MCF 10A (cell line): ENCODE measurements around the gene ZDHHC8. TPM values are rescaled to one million over a fixed set of nuclear protein-coding genes. Genes with fewer than 3 reads are reported as not detected.

Source experiments
- BruUV-seq: library from RNA; stranded (reverse); fragments of 400-500 nt; replicated peaks from 2 replicates; lab custom pipeline; 2021; lab: Mats Ljungman, UMichigan
- CTCF ChIA-PET: fragments of 300-600 bp; sonication (Branson Sonifier 250); formaldehyde crosslinking; extraction: SDS; loops from one replicate; lab custom pipeline; 2021; ENCODE audit warnings: antibody characterized with exemption, inconsistent platforms; lab: Yijun Ruan, JAX
- POLR2A ChIA-PET: fragments of 300-600, 350-650 bp; sonication (Branson Sonifier 250); formaldehyde crosslinking; extraction: SDS; loops from one replicate; lab custom pipeline; 2020; ENCODE audit warnings: antibody characterized with exemption, inconsistent platforms; lab: Yijun Ruan, JAX
- DNase-seq: peaks from one replicate; pipeline ENCODE4 v3.0.0-alpha.2; 2018; ENCODE audit not compliant: unreplicated experiment
- H3K27ac Mint-ChIP-seq: one replicate; pipeline ENCODE4 v1.8.0; 2022; ENCODE audit warnings: mild to moderate bottlenecking, low read depth, mixed read lengths; ENCODE audit not compliant: unreplicated experiment
- H3K27me3 Mint-ChIP-seq: one replicate; pipeline ENCODE4 v1.8.0; 2022; ENCODE audit warnings: mixed read lengths; ENCODE audit not compliant: insufficient read depth, unreplicated experiment
- H3K36me3 Mint-ChIP-seq: one replicate; pipeline ENCODE4 v1.8.0; 2022; ENCODE audit warnings: mild to moderate bottlenecking, moderate library complexity, mixed read lengths; ENCODE audit not compliant: insufficient read depth, unreplicated experiment
- H3K4me1 Mint-ChIP-seq: one replicate; pipeline ENCODE4 v1.8.0; 2022; ENCODE audit warnings: mixed read lengths; ENCODE audit not compliant: insufficient read depth, unreplicated experiment
- H3K4me3 Mint-ChIP-seq: one replicate; pipeline ENCODE4 v1.8.0; 2022; ENCODE audit warnings: mild to moderate bottlenecking, moderate library complexity, mixed read lengths; ENCODE audit not compliant: unreplicated experiment
- H3K9me3 Mint-ChIP-seq: one replicate; pipeline ENCODE4 v1.8.0; 2022; ENCODE audit warnings: mixed read lengths; ENCODE audit not compliant: unreplicated experiment
- intact Hi-C: fragments of 100-400 bp; cut with micrococcal nuclease; formaldehyde crosslinking; loops from 2 replicates; pipeline ENCODE4 v1.14.1; 2022
- total RNA-seq: library from RNA; stranded (reverse); gene quantifications from 2 replicates; pipeline ENCODE4 v1.2.3, GENCODE V29; 2022
- TF ChIP-seq, protein P1 (sequence below): fragments of 200-600 bp; IDR thresholded peaks from one replicate; pipeline ENCODE4 v1.8.0; 2022; ENCODE audit warnings: antibody characterized with exemption, mild to moderate bottlenecking; ENCODE audit not compliant: unreplicated experiment

The ZDHHC8 gene
- total RNA-seq, 1 experiment from 2014 or later: 44.8 TPM

DNA sequence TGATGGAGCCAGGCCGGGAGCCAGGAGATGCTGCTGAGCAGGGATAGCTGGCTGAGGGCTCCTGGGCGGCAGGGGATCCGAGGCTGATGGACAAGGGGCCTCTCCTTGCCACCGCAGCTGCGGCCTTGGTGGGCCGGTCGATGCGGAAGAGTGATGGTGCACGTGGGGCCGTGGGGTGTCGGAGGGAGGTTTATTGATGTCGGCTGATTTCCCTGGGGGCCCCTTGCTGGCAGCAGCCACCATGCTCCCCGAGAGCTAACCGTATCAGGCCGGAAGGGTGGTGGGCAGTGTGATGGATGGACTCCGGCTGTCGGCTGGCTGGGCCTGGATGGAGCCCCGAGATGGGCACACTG, 50.3 kb downstream of the ZDHHC8 start:
- Mint-ChIP-seq H3K27ac (no peak overlapping the region), H3K9me3 (no peaks in the 10 kb centered on the region), H3K4me3 (no peak overlapping the region), H3K27me3 (peaks cover 21% of the 10 kb centered on the region), H3K36me3 (no peaks in the 10 kb centered on the region), H3K4me1 (no peaks in the 10 kb centered on the region)
- BruUV-seq: no TSS peak
- TF ChIP-seq, protein P1, sequence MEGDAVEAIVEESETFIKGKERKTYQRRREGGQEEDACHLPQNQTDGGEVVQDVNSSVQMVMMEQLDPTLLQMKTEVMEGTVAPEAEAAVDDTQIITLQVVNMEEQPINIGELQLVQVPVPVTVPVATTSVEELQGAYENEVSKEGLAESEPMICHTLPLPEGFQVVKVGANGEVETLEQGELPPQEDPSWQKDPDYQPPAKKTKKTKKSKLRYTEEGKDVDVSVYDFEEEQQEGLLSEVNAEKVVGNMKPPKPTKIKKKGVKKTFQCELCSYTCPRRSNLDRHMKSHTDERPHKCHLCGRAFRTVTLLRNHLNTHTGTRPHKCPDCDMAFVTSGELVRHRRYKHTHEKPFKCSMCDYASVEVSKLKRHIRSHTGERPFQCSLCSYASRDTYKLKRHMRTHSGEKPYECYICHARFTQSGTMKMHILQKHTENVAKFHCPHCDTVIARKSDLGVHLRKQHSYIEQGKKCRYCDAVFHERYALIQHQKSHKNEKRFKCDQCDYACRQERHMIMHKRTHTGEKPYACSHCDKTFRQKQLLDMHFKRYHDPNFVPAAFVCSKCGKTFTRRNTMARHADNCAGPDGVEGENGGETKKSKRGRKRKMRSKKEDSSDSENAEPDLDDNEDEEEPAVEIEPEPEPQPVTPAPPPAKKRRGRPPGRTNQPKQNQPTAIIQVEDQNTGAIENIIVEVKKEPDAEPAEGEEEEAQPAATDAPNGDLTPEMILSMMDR: no peak
- CTCF ChIA-PET: no interaction called here
- POLR2A ChIA-PET: no interaction called here
- DNase-seq: no peak
- intact Hi-C loops: no loop called here

DNA sequence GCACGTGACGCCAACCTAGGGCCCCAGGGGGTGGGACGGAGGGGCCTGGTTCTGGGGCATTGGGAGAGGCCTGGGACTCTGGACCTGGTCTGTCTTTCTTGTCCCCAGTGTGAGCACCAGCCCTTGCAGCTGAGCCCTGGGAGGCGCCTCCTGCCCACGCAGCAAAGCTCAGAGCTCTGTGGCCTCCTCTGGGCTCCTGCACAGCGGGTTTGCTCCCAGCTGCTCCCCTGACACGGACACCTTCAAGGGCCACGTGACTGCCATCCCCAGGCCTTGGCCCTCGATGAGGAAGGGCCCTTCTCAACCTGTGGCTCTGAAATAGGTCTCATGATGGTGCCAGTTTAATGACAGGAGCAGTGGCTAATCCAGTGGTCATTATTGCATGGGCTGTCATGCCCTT, 50.8 kb downstream of the ZDHHC8 start:
- Mint-ChIP-seq H3K27ac (no peak overlapping the region), H3K4me3 (no peak overlapping the region), H3K27me3 (peaks cover 21% of the 10 kb centered on the region), H3K4me1 (no peaks in the 10 kb centered on the region), H3K9me3 (no peaks in the 10 kb centered on the region), H3K36me3 (no peaks in the 10 kb centered on the region)
- no TSS peak for BruUV-seq
- ChIA-PET POLR2A (no interaction called here), CTCF (no interaction called here)
- intact Hi-C loops: no loop called here
- DNase-seq: no peak
- TF ChIP-seq, protein P1: no peak

DNA sequence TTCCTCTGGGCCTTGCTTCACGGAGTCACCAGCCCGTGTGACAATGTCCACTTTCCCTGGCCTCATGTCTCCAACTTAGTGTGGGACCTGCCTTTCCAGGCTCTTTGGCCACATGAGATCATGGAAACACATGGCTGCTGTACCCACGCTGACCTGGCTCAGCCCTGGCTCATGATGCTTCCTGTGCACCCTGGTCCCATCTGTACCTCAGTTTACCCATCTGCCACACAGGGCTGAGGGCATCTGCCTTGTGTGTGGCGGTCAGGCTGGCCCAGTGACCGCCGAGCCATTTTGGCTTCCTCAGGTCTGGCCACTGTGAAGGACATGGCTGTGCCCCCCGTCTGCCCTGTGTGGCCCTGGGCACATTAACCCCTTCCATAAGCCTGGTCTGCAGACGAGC, 51.5 kb downstream of the ZDHHC8 start:
- no peaks in the 10 kb centered on the region for H3K9me3 Mint-ChIP-seq
- ChIA-PET POLR2A (interaction anchor here (0.6 kb wide), 1 partner anchor 18 kb away, joined by 3 read pairs; no protein-coding TSS in a partner anchor), CTCF (interaction anchor here (0.6 kb wide), 1 partner anchor 52 kb away, joined by 3 read pairs; no protein-coding TSS in a partner anchor)
- no peaks in the 10 kb centered on the region for H3K36me3 Mint-ChIP-seq
- intact Hi-C loops: no loop called here
- no peak for DNase-seq
- BruUV-seq: no TSS peak
- no peak overlapping the region for H3K4me3 Mint-ChIP-seq
- no peaks in the 10 kb centered on the region for H3K4me1 Mint-ChIP-seq
- no peak overlapping the region for H3K27ac Mint-ChIP-seq
- peaks cover 21% of the 10 kb centered on the region for H3K27me3 Mint-ChIP-seq
- TF ChIP-seq, protein P1: no peak

DNA sequence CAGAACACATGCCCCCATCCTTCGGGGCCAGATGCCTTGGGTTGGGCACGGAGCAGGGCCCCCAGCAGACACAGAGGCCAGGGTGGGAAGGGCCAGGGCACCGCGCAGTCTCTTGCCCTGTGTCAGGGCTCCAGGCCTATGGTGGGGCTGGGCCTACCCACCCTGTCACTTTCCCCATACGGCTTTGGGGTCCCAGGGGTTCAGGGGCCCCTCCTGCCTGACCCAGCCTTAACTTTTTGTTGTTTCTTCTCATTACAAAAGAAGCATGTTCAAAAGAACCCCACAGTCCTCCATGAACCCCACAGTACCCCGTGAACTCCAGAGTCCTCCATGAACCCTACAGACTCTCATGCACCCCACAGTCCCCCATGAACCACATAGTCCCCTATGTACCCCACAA, 52.2 kb downstream of the ZDHHC8 start:
- Mint-ChIP-seq H3K36me3 (no peaks in the 10 kb centered on the region), H3K4me1 (no peaks in the 10 kb centered on the region), H3K27me3 (peaks cover 21% of the 10 kb centered on the region), H3K9me3 (no peaks in the 10 kb centered on the region), H3K27ac (no peak overlapping the region), H3K4me3 (no peak overlapping the region)
- no peak for DNase-seq
- no TSS peak for BruUV-seq
- TF ChIP-seq, protein P1: no peak
- POLR2A ChIA-PET: interaction anchor here (0.6 kb wide), 1 partner anchor 19 kb away, joined by 3 read pairs; no protein-coding TSS in a partner anchor
- CTCF ChIA-PET: interaction anchor here (1.0 kb wide), 1 partner anchor 101 kb away, joined by 4 read pairs; no protein-coding TSS in a partner anchor
- intact Hi-C loops: no loop called here
